ENCODE results near the gene SRGAP1.

DNA sequence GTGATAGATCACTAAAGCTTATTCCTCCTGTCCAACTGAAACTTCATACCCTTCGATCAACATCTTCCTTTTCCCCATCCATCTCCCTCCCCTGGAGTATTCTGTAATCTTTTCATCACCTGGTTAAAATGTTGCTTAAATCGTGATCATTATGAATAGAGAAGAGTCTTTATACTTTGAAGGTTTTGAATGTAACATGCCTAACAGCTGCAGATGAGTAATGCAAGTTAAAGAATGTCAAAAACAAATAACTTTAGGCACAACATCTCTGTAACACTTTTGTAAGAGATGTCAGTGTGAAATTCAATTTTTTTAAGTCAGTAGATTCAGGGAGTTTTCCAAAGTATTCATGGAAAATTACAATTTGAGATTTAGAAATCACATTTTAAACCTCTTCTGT, 39.8 kb upstream of the SRGAP1 start:
- TF ChIP-seq, protein P1, sequence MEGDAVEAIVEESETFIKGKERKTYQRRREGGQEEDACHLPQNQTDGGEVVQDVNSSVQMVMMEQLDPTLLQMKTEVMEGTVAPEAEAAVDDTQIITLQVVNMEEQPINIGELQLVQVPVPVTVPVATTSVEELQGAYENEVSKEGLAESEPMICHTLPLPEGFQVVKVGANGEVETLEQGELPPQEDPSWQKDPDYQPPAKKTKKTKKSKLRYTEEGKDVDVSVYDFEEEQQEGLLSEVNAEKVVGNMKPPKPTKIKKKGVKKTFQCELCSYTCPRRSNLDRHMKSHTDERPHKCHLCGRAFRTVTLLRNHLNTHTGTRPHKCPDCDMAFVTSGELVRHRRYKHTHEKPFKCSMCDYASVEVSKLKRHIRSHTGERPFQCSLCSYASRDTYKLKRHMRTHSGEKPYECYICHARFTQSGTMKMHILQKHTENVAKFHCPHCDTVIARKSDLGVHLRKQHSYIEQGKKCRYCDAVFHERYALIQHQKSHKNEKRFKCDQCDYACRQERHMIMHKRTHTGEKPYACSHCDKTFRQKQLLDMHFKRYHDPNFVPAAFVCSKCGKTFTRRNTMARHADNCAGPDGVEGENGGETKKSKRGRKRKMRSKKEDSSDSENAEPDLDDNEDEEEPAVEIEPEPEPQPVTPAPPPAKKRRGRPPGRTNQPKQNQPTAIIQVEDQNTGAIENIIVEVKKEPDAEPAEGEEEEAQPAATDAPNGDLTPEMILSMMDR (conservative IDR thresholded peaks at IDR 0.05): no peak
- TF ChIP-seq ZFX (IDR thresholded peaks at IDR 0.05): no peak

All from C4-2B (cell line).